ENCODE data around the gene ZNF614.
"Not testable (repeated sequence)": the region's sequence is repeated elsewhere in the genome, so short reads cannot be mapped to it uniquely, and the experiment has no call there.

DNA sequence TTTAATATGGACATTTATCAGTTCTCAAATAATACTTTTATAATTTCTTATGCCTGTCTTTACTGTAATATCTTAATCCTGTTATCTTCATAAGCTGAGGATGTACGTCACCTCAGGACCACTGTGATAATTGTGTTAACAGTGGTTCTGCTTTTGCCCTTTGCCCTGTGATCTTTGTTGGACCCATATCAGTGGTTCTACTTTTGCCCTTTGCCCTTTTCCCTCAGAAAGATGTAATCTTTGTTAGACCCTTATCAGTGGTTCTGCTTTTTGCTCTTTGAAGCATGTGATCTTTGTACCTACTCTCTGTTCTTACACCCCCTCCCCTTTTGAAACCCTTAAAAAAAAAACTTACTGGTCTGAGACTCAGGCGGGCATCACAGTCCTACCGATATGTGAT, 28.3 kb upstream of the ZNF614 start:
- not testable (repeated sequence) for TF ChIP-seq EZH2phosphoT487 (IDR thresholded peaks at IDR 0.05; ENCODE audit: low read length)
- TF ChIP-seq, protein P1, sequence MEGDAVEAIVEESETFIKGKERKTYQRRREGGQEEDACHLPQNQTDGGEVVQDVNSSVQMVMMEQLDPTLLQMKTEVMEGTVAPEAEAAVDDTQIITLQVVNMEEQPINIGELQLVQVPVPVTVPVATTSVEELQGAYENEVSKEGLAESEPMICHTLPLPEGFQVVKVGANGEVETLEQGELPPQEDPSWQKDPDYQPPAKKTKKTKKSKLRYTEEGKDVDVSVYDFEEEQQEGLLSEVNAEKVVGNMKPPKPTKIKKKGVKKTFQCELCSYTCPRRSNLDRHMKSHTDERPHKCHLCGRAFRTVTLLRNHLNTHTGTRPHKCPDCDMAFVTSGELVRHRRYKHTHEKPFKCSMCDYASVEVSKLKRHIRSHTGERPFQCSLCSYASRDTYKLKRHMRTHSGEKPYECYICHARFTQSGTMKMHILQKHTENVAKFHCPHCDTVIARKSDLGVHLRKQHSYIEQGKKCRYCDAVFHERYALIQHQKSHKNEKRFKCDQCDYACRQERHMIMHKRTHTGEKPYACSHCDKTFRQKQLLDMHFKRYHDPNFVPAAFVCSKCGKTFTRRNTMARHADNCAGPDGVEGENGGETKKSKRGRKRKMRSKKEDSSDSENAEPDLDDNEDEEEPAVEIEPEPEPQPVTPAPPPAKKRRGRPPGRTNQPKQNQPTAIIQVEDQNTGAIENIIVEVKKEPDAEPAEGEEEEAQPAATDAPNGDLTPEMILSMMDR (IDR thresholded peaks at IDR 0.05; ENCODE audit: low read length) = not testable (repeated sequence)

Measured in MM.1S (cell line).